ENCODE measurements around the gene DIPK1A.

DIPK1A gene

GRCh38 chr1:92822879-92823278 lies 138.4 kb downstream of the DIPK1A start:
- Mint-ChIP-seq H3K9me3 (no peaks in the 10 kb centered on the region), H3K4me3 (no peak overlapping the region), H3K4me1 (ENCODE audit: low read depth) (no peaks in the 10 kb centered on the region), H3K27me3 (peaks cover 3% of the 10 kb centered on the region), H3K27ac (no peak overlapping the region), H3K36me3 (ENCODE audit: low read depth) (no peaks in the 10 kb centered on the region)
- DNase-seq: no peak

GRCh38 chr1:92820551-92820950 lies 140.7 kb downstream of the DIPK1A start:
- Mint-ChIP-seq H3K9me3 (no peaks in the 10 kb centered on the region), H3K4me3 (no peak overlapping the region), H3K4me1 (ENCODE audit: low read depth) (no peaks in the 10 kb centered on the region), H3K36me3 (ENCODE audit: low read depth) (no peaks in the 10 kb centered on the region), H3K27me3 (peaks cover 3% of the 10 kb centered on the region), H3K27ac (no peak overlapping the region)
- no peak for DNase-seq

GRCh38 chr1:92820024-92820423 lies 141.2 kb downstream of the DIPK1A start:
- Mint-ChIP-seq H3K4me1 (ENCODE audit: low read depth) (no peaks in the 10 kb centered on the region), H3K9me3 (no peaks in the 10 kb centered on the region), H3K36me3 (ENCODE audit: low read depth) (no peaks in the 10 kb centered on the region), H3K27ac (no peak overlapping the region), H3K4me3 (no peak overlapping the region), H3K27me3 (peaks cover 3% of the 10 kb centered on the region)
- no peak for DNase-seq

- Mint-ChIP-seq H3K36me3 (ENCODE audit: low read depth) (no peaks in the 10 kb centered on the region), H3K9me3 (no peaks in the 10 kb centered on the region), H3K4me3 (no peak overlapping the region), H3K27me3 (peaks cover 6% of the 10 kb centered on the region), H3K4me1 (ENCODE audit: low read depth) (no peaks in the 10 kb centered on the region), H3K27ac (no peak overlapping the region)
- DNase-seq: no peak
Observed at GRCh38 chr1:92817986-92818764, 143.1 kb downstream of the DIPK1A start.

- no peaks in the 10 kb centered on the region for H3K4me1 Mint-ChIP-seq (ENCODE audit: low read depth)
- peaks cover 6% of the 10 kb centered on the region for H3K27me3 Mint-ChIP-seq
- no peak overlapping the region for H3K4me3 Mint-ChIP-seq
- no peaks in the 10 kb centered on the region for H3K36me3 Mint-ChIP-seq (ENCODE audit: low read depth)
- no peak for DNase-seq
- no peaks in the 10 kb centered on the region for H3K9me3 Mint-ChIP-seq
- no peak overlapping the region for H3K27ac Mint-ChIP-seq
Observed at GRCh38 chr1:92817137-92817697, 144.0 kb downstream of the DIPK1A start.

GRCh38 chr1:92816732-92817131 lies 144.5 kb downstream of the DIPK1A start:
- H3K4me3 Mint-ChIP-seq: no peak overlapping the region
- H3K4me1 Mint-ChIP-seq (ENCODE audit: low read depth): no peaks in the 10 kb centered on the region
- H3K36me3 Mint-ChIP-seq (ENCODE audit: low read depth): no peaks in the 10 kb centered on the region
- peaks cover 6% of the 10 kb centered on the region for H3K27me3 Mint-ChIP-seq
- no peak overlapping the region for H3K27ac Mint-ChIP-seq
- DNase-seq: no peak
- no peaks in the 10 kb centered on the region for H3K9me3 Mint-ChIP-seq

GRCh38 chr1:92808381-92808780 lies 152.9 kb downstream of the DIPK1A start:
- H3K36me3 Mint-ChIP-seq (ENCODE audit: low read depth): no peaks in the 10 kb centered on the region
- no peaks in the 10 kb centered on the region for H3K9me3 Mint-ChIP-seq
- H3K4me1 Mint-ChIP-seq (ENCODE audit: low read depth): peaks cover 4% of the 10 kb centered on the region
- H3K27ac Mint-ChIP-seq: no peak overlapping the region
- DNase-seq: no peak
- no peak overlapping the region for H3K4me3 Mint-ChIP-seq
- H3K27me3 Mint-ChIP-seq: peaks cover 8% of the 10 kb centered on the region

GRCh38 chr1:92805216-92805615 lies 156.0 kb downstream of the DIPK1A start:
- H3K27me3 Mint-ChIP-seq: peaks cover 4% of the 10 kb centered on the region
- no peak overlapping the region for H3K4me3 Mint-ChIP-seq
- H3K27ac Mint-ChIP-seq: no peak overlapping the region
- H3K4me1 Mint-ChIP-seq (ENCODE audit: low read depth): peaks cover 4% of the 10 kb centered on the region
- no peaks in the 10 kb centered on the region for H3K36me3 Mint-ChIP-seq (ENCODE audit: low read depth)
- DNase-seq: no peak
- H3K9me3 Mint-ChIP-seq: no peaks in the 10 kb centered on the region

- H3K36me3 Mint-ChIP-seq (ENCODE audit: low read depth): no peaks in the 10 kb centered on the region
- DNase-seq: no peak
Observed at GRCh38 chr1:92804721-92805201, 156.5 kb downstream of the DIPK1A start.

GRCh38 chr1:92803140-92803887 lies 157.9 kb downstream of the DIPK1A start:
- peaks cover 4% of the 10 kb centered on the region for H3K27me3 Mint-ChIP-seq

More at GRCh38 chr1:92804721-92805201, 156.5 kb downstream of the DIPK1A start:
- Mint-ChIP-seq H3K4me1 (ENCODE audit: low read depth) (peaks cover 4% of the 10 kb centered on the region), H3K4me3 (no peak overlapping the region), H3K9me3 (no peaks in the 10 kb centered on the region), H3K27ac (no peak overlapping the region), H3K27me3 (peaks cover 4% of the 10 kb centered on the region)

GRCh38 chr1:92797961-92798360 lies 163.3 kb downstream of the DIPK1A start:
- peaks cover 28% of the 10 kb centered on the region for H3K27me3 Mint-ChIP-seq
- H3K36me3 Mint-ChIP-seq (ENCODE audit: low read depth): no peaks in the 10 kb centered on the region
- no peak overlapping the region for H3K27ac Mint-ChIP-seq
- DNase-seq: no peak
- no peak overlapping the region for H3K4me3 Mint-ChIP-seq
- H3K4me1 Mint-ChIP-seq (ENCODE audit: low read depth): no peaks in the 10 kb centered on the region
- H3K9me3 Mint-ChIP-seq: no peaks in the 10 kb centered on the region

More at GRCh38 chr1:92803140-92803887, 157.9 kb downstream of the DIPK1A start:
- Mint-ChIP-seq H3K4me3 (no peak overlapping the region), H3K4me1 (ENCODE audit: low read depth) (peaks cover 4% of the 10 kb centered on the region), H3K9me3 (no peaks in the 10 kb centered on the region), H3K36me3 (ENCODE audit: low read depth) (no peaks in the 10 kb centered on the region), H3K27ac (no peak overlapping the region)
- DNase-seq: no peak

- no peaks in the 10 kb centered on the region for H3K4me1 Mint-ChIP-seq (ENCODE audit: low read depth)
- no peaks in the 10 kb centered on the region for H3K9me3 Mint-ChIP-seq
- DNase-seq: no peak
- H3K27ac Mint-ChIP-seq: no peak overlapping the region
- peaks cover 35% of the 10 kb centered on the region for H3K27me3 Mint-ChIP-seq
- H3K36me3 Mint-ChIP-seq (ENCODE audit: low read depth): no peaks in the 10 kb centered on the region
- H3K4me3 Mint-ChIP-seq: no peak overlapping the region
Observed at GRCh38 chr1:92797297-92797696, 164.0 kb downstream of the DIPK1A start.

GRCh38 chr1:92795166-92795565 lies 166.1 kb downstream of the DIPK1A start:
- H3K27ac Mint-ChIP-seq: no peak overlapping the region
- H3K36me3 Mint-ChIP-seq (ENCODE audit: low read depth): no peaks in the 10 kb centered on the region
- no peaks in the 10 kb centered on the region for H3K9me3 Mint-ChIP-seq
- peaks cover 50% of the 10 kb centered on the region for H3K27me3 Mint-ChIP-seq
- no peak for DNase-seq
- H3K4me1 Mint-ChIP-seq (ENCODE audit: low read depth): peaks cover 2% of the 10 kb centered on the region
- H3K4me3 Mint-ChIP-seq: no peak overlapping the region

GRCh38 chr1:92792340-92792782 lies 168.9 kb downstream of the DIPK1A start:
- Mint-ChIP-seq H3K27ac (no peak overlapping the region), H3K4me3 (no peak overlapping the region), H3K36me3 (ENCODE audit: low read depth) (no peaks in the 10 kb centered on the region), H3K4me1 (ENCODE audit: low read depth) (peaks cover 2% of the 10 kb centered on the region), H3K9me3 (no peaks in the 10 kb centered on the region), H3K27me3 (peaks cover 65% of the 10 kb centered on the region)
- DNase-seq: no peak
